GM12891 (cell line): ENCODE results near the gene SUCO.

Source experiments
- POLR2A ChIP-seq: IDR thresholded peaks from 2 replicates; pipeline ENCODE4 v1.6.1; 2011; ENCODE audit warnings: low read depth, low read length, control low read depth
- POLR2AphosphoS5 ChIP-seq: IDR thresholded peaks from 2 replicates; pipeline ENCODE4 v1.6.1; 2011; ENCODE audit warnings: low read depth, low read length, control low read depth
- POU2F2 ChIP-seq: IDR thresholded peaks from 2 replicates; pipeline ENCODE4 v1.6.1; 2011; ENCODE audit warnings: low read depth, mild to moderate bottlenecking, control low read depth, low read length, moderate library complexity
- SPI1 ChIP-seq: IDR thresholded peaks from 2 replicates; pipeline ENCODE4 v1.6.1; 2011; ENCODE audit warnings: low read depth, low read length, control low read depth
- TAF1 ChIP-seq: IDR thresholded peaks from 2 replicates; pipeline ENCODE4 v1.6.1; 2011; ENCODE audit warnings: low read depth, low read length, control low read depth

GRCh38 chr1:172661107-172661506 lies 128.2 kb downstream of the SUCO start:
- TF ChIP-seq TAF1 (no peak), POLR2A (no peak), SPI1 (no peak), POLR2AphosphoS5 (no peak), POU2F2 (no peak)
